Measurements from ENCODE around the gene TUBGCP3. TPM values are rescaled to one million over a fixed set of nuclear protein-coding genes. Genes with fewer than 3 reads are reported as not detected.

TUBGCP3 gene
- total RNA-seq, 6 donors from 2014 or later: 27.7 to 50.3 (median 34.9) TPM

- Histone ChIP-seq H3K4me3 (no peak overlapping the region), H3K9me3 (no peaks in the 10 kb centered on the region), H3K27ac (no peak overlapping the region), H3K27me3 (no peaks in the 10 kb centered on the region), H3K4me1 (no peaks in the 10 kb centered on the region), H3K36me3 (peaks cover under 1 to 78% (median 18%) of the 10 kb centered on the region in 4 donors)
- TF ChIP-seq POLR2A (IDR thresholded peaks at IDR 0.05) (no peak), EP300 (IDR thresholded peaks at IDR 0.05) (no peak), POLR2AphosphoS5 (IDR thresholded peaks at IDR 0.05) (no peak), CTCF (IDR thresholded peaks at IDR 0.05) (no peak)
- DNase-seq (no peak), ATAC-seq (ENCODE audit: low FRiP score in 2 of 2) (peak in 1 of 2 donors; percentile 59)
- 94% methylated on average over 18 of the region's 18 CpGs for WGBS, 2 donors
These were observed 25.1 kb downstream of the TUBGCP3 start for GRCh38 chr13:112562786-112563383.

GRCh38 chr13:112562254-112562653 is 25.7 kb downstream of the TUBGCP3 start:
- ATAC-seq (ENCODE audit: low FRiP score in 2 of 2) (no peak), DNase-seq (no peak)
- 98 to 100% methylated on average over 2 to 3 of the region's 3 CpGs for WGBS, 2 donors
- Histone ChIP-seq H3K27ac (no peak overlapping the region), H3K27me3 (no peaks in the 10 kb centered on the region), H3K9me3 (no peaks in the 10 kb centered on the region), H3K4me3 (no peak overlapping the region), H3K36me3 (peaks cover 7 to 78% (median 21%) of the 10 kb centered on the region in 4 donors), H3K4me1 (no peaks in the 10 kb centered on the region)
- TF ChIP-seq POLR2AphosphoS5 (IDR thresholded peaks at IDR 0.05) (no peak), CTCF (IDR thresholded peaks at IDR 0.05) (no peak), EP300 (IDR thresholded peaks at IDR 0.05) (no peak), POLR2A (IDR thresholded peaks at IDR 0.05) (no peak)

- no peak for TF ChIP-seq POLR2AphosphoS5 (IDR thresholded peaks at IDR 0.05)
- no peak for TF ChIP-seq EP300 (IDR thresholded peaks at IDR 0.05)
- no peak for TF ChIP-seq POLR2A (IDR thresholded peaks at IDR 0.05)
- TF ChIP-seq CTCF (IDR thresholded peaks at IDR 0.05): no peak
- Histone ChIP-seq H3K4me3 (no peak overlapping the region), H3K36me3 (peaks cover 7 to 79% (median 23%) of the 10 kb centered on the region in 4 donors), H3K27me3 (no peaks in the 10 kb centered on the region), H3K4me1 (no peaks in the 10 kb centered on the region), H3K9me3 (no peaks in the 10 kb centered on the region), H3K27ac (no peak overlapping the region)
- DNase-seq: no peak
- 85 to 87% methylated on average over 10 of the region's 10 CpGs for WGBS, 2 donors
- no peak for ATAC-seq (ENCODE audit: low FRiP score in 2 of 2)
These were observed 26.5 kb downstream of the TUBGCP3 start for GRCh38 chr13:112561478-112561877.

- H3K27ac ChIP-seq: no peak overlapping the region
- no peak for ATAC-seq (ENCODE audit: low FRiP score in 2 of 2)
- 90 to 94% methylated on average over 10 of the region's 10 CpGs for WGBS, 2 donors
- H3K9me3 ChIP-seq: no peaks in the 10 kb centered on the region
- no peak for TF ChIP-seq CTCF (IDR thresholded peaks at IDR 0.05)
- TF ChIP-seq POLR2A (IDR thresholded peaks at IDR 0.05): no peak
- TF ChIP-seq EP300 (IDR thresholded peaks at IDR 0.05): no peak
- no peak for TF ChIP-seq POLR2AphosphoS5 (IDR thresholded peaks at IDR 0.05)
- H3K4me1 ChIP-seq: no peaks in the 10 kb centered on the region
- no peak for DNase-seq
- H3K36me3 ChIP-seq: peaks cover 21 to 83% (median 43%) of the 10 kb centered on the region in 4 donors
- no peaks in the 10 kb centered on the region for H3K27me3 ChIP-seq
- no peak overlapping the region for H3K4me3 ChIP-seq
These were observed 29.1 kb downstream of the TUBGCP3 start for GRCh38 chr13:112558696-112559418.

All from upper lobe of left lung (tissue), 6 donors.